Measurements from ENCODE around the gene COA7. TPM values are rescaled to one million over a fixed set of nuclear protein-coding genes. Genes with fewer than 3 reads are reported as not detected.
A peak's percentile ranks its signal among the peaks of the same experiment; 100 is the strongest.

Gene COA7
- total RNA-seq (10 to 100 TPM in 9 of 10 donors, 1 to 10 TPM in 1; 9.7 to 22.4 (median 16.0) TPM), polyA plus RNA-seq (10 to 100 TPM in 1 of 2 donors, 1 to 10 TPM in 1; 3.9 to 11.1 TPM)
- long read RNA-seq, donor 1, full-length matches to known transcripts: 21 of 23 reads
- long read RNA-seq, donor 1, partial matches to known transcripts: 0 of 23 reads
- long read RNA-seq, donor 1, other reads (novel, unspliced or antisense): 2 of 23 reads
- long read RNA-seq, donor 2, full-length matches to known transcripts: 14 of 17 reads
- long read RNA-seq, donor 2, partial matches to known transcripts: 0 of 17 reads
- long read RNA-seq, donor 2, other reads (novel, unspliced or antisense): 3 of 17 reads
- long read RNA-seq, donor 3, full-length matches to known transcripts: 83 of 86 reads
- long read RNA-seq, donor 3, partial matches to known transcripts: 2 of 86 reads
- long read RNA-seq, donor 3, other reads (novel, unspliced or antisense): 1 of 86 reads

GRCh38 chr1:52697795-52698674 is at the start of gene COA7:
COA7 (minus strand) TSS chr1:52698347; CDS start chr1:52698326, 21 bp downstream.
- peak; percentile 90 to 94 (median 92) for ATAC-seq

GRCh38 chr1:52747450-52747849 is 49.3 kb upstream of the COA7 start:
- TF ChIP-seq CTCF (IDR thresholded peaks at IDR 0.05): no peak

More at GRCh38 chr1:52697795-52698674, at the start of gene COA7:
- H3K27me3 ChIP-seq: no peaks in the 10 kb centered on the region
- peak within 1 kb of the TSS; percentile 54 to 86 (median 72) for H3K4me3 ChIP-seq
- H3K9me3 ChIP-seq: no peaks in the 10 kb centered on the region
- TF ChIP-seq CTCF (IDR thresholded peaks at IDR 0.05): peak in 2 of 9 donors; percentile 6
- intact Hi-C loops (cut with DNase I): loop anchor here in 5 of 10 donors (2.0 to 10.0 kb wide), 5 partner anchors 29 to 497 kb away; partner anchors contain the start of genes CPT2 (in 2 of the 5), ORC1 (in 1 of the 5), PRPF38A (in 1 of the 5) and SCP2 (in 1 of the 5)
- peaks cover 0 to 29% (median 6%) of the 10 kb centered on the region in 9 donors for H3K4me1 ChIP-seq
- peak within 1 kb of the TSS; percentile 73 to 90 (median 83) for H3K27ac ChIP-seq
- peak; percentile 86 to 91 for DNase-seq
- H3K36me3 ChIP-seq: peaks cover 0 to 3% (median 0%) of the 10 kb centered on the region in 9 donors
- 1% methylated on average over 68 of the region's 68 CpGs for WGBS, 2 donors

GRCh38 chr1:52746189-52746588 is 48.0 kb upstream of the COA7 start:
- intact Hi-C loops (cut with DNase I): no loop called here
- no peak for TF ChIP-seq CTCF (IDR thresholded peaks at IDR 0.05)
- no peak overlapping the region for H3K27ac ChIP-seq
- no peak overlapping the region for H3K4me3 ChIP-seq
- peaks cover 0 to 4% (median 0%) of the 10 kb centered on the region in 9 donors for H3K36me3 ChIP-seq
- H3K9me3 ChIP-seq: no peaks in the 10 kb centered on the region
- no peak for ATAC-seq
- H3K27me3 ChIP-seq: no peaks in the 10 kb centered on the region
- H3K4me1 ChIP-seq: peaks cover 2 to 71% (median 37%) of the 10 kb centered on the region in 9 donors
- DNase-seq: no peak
- WGBS, 2 donors: 82 to 91% methylated on average over 4 of the region's 4 CpGs

More at GRCh38 chr1:52747450-52747849, 49.3 kb upstream of the COA7 start:
- intact Hi-C loops (cut with DNase I): no loop called here
- no peak overlapping the region for H3K4me3 ChIP-seq
- no peaks in the 10 kb centered on the region for H3K36me3 ChIP-seq
- no peak for ATAC-seq
- DNase-seq: no peak
- H3K4me1 ChIP-seq: peaks cover 2 to 84% (median 49%) of the 10 kb centered on the region in 9 donors
- no peak overlapping the region for H3K27ac ChIP-seq
- no peaks in the 10 kb centered on the region for H3K9me3 ChIP-seq
- no peaks in the 10 kb centered on the region for H3K27me3 ChIP-seq
- WGBS, 2 donors: 81 to 87% methylated on average over 1 of the region's 1 CpG

GRCh38 chr1:52741259-52741658 is 43.1 kb upstream of the COA7 start:
- WGBS, 2 donors: 88 to 90% methylated on average over 3 of the region's 3 CpGs
- Histone ChIP-seq H3K36me3 (peaks cover 0 to 4% (median 0%) of the 10 kb centered on the region in 9 donors), H3K27ac (peak overlapping the region in 4 of 10 donors; percentile 34 to 79 (median 52)), H3K27me3 (no peaks in the 10 kb centered on the region), H3K4me3 (no peak overlapping the region), H3K9me3 (no peaks in the 10 kb centered on the region), H3K4me1 (peaks cover 1 to 68% (median 40%) of the 10 kb centered on the region in 9 donors)
- DNase-seq (no peak), ATAC-seq (no peak)
- no peak for TF ChIP-seq CTCF (IDR thresholded peaks at IDR 0.05)
- intact Hi-C loops (cut with DNase I): no loop called here
